ENCODE results near the gene FGD2.
A peak's percentile ranks its signal among the peaks of the same experiment; 100 is the strongest.
"Not testable (repeated sequence)": the region's sequence is repeated elsewhere in the genome, so short reads cannot be mapped to it uniquely, and the experiment has no call there.

The FGD2 gene

GRCh38 chr6:36986704-36987047 is 18.8 kb upstream of the FGD2 start:
- Histone ChIP-seq H3K9me2 (replicated peaks; ENCODE audit: low read depth, low read length) (no peaks in the 10 kb centered on the region), H3K36me3 (ENCODE audit: insufficient read depth, low read length) (no peaks in the 10 kb centered on the region), H3K4me3 (ENCODE audit: low read length, poor library complexity, severe bottlenecking) (peak overlapping the region; percentile 83), H4K20me1 (ENCODE audit: insufficient read depth, low read length, poor library complexity, severe bottlenecking) (peaks cover 40% of the 10 kb centered on the region), H3K4me1 (ENCODE audit: insufficient read depth, low read length, poor library complexity, severe bottlenecking) (peaks cover 32% of the 10 kb centered on the region), H2AFZ (ENCODE audit: low read length) (peak overlapping the region; percentile 74), H3K9me3 (ENCODE audit: insufficient read depth, low read depth, low read length) (no peaks in the 10 kb centered on the region), H3K9ac (ENCODE audit: low read depth, low read length, poor library complexity, severe bottlenecking) (peak overlapping the region; percentile 88), H3K27me3 (ENCODE audit: insufficient read depth, low read length, poor library complexity, severe bottlenecking) (peaks cover 3% of the 10 kb centered on the region), H3K4me2 (ENCODE audit: low read depth, low read length, poor library complexity, severe bottlenecking) (peak overlapping the region; percentile 84), H3F3A (ENCODE audit: low read depth) (no peaks in the 10 kb centered on the region), H3K79me2 (ENCODE audit: insufficient read depth, low read length) (peaks cover 53% of the 10 kb centered on the region)
- TF ChIP-seq, protein P1, sequence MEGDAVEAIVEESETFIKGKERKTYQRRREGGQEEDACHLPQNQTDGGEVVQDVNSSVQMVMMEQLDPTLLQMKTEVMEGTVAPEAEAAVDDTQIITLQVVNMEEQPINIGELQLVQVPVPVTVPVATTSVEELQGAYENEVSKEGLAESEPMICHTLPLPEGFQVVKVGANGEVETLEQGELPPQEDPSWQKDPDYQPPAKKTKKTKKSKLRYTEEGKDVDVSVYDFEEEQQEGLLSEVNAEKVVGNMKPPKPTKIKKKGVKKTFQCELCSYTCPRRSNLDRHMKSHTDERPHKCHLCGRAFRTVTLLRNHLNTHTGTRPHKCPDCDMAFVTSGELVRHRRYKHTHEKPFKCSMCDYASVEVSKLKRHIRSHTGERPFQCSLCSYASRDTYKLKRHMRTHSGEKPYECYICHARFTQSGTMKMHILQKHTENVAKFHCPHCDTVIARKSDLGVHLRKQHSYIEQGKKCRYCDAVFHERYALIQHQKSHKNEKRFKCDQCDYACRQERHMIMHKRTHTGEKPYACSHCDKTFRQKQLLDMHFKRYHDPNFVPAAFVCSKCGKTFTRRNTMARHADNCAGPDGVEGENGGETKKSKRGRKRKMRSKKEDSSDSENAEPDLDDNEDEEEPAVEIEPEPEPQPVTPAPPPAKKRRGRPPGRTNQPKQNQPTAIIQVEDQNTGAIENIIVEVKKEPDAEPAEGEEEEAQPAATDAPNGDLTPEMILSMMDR (conservative IDR thresholded peaks at IDR 0.05; ENCODE audit: low read length), result no peak
- TF ChIP-seq EZH2phosphoT487 (IDR thresholded peaks at IDR 0.05; ENCODE audit: borderline replicate concordance), result no peak

DNA sequence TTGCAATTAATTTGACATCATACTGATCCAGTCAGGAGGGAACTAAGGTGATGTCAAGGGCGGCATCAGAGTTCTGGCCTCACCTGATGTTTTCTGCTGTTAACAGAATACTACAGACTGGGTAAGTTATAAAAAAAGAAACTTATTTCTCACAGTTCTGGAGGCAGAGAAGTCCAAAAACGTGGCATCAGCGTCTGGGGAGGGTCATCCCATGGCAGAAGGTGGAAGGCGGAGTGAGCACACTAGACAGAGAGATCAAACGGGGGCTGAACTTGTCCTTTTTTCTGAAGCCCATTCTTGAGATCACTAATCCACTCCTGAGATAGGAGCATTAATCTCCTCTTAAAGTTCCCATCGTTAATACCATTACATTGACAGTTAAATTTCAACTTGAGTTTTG is 16.2 kb upstream of the FGD2 start:
- H3K9ac ChIP-seq (ENCODE audit: low read depth, low read length, poor library complexity, severe bottlenecking), result no peak overlapping the region
- no peak overlapping the region for H2AFZ ChIP-seq (ENCODE audit: low read length)
- no peak overlapping the region for H3K4me2 ChIP-seq (ENCODE audit: low read depth, low read length, poor library complexity, severe bottlenecking)
- peaks cover 17% of the 10 kb centered on the region for H4K20me1 ChIP-seq (ENCODE audit: insufficient read depth, low read length, poor library complexity, severe bottlenecking)
- no peaks in the 10 kb centered on the region for H3K9me3 ChIP-seq (ENCODE audit: insufficient read depth, low read depth, low read length)
- peaks cover 27% of the 10 kb centered on the region for H3K79me2 ChIP-seq (ENCODE audit: insufficient read depth, low read length)
- TF ChIP-seq, protein P1 (conservative IDR thresholded peaks at IDR 0.05; ENCODE audit: low read length), result no peak
- TF ChIP-seq EZH2phosphoT487 (IDR thresholded peaks at IDR 0.05; ENCODE audit: borderline replicate concordance), result no peak
- H3K4me3 ChIP-seq (ENCODE audit: low read length, poor library complexity, severe bottlenecking), result no peak overlapping the region
- peaks cover 11% of the 10 kb centered on the region for H3K4me1 ChIP-seq (ENCODE audit: insufficient read depth, low read length, poor library complexity, severe bottlenecking)
- peaks cover 3% of the 10 kb centered on the region for H3K27me3 ChIP-seq (ENCODE audit: insufficient read depth, low read length, poor library complexity, severe bottlenecking)
- no peaks in the 10 kb centered on the region for H3K9me2 ChIP-seq (replicated peaks; ENCODE audit: low read depth, low read length)
- no peaks in the 10 kb centered on the region for H3K36me3 ChIP-seq (ENCODE audit: insufficient read depth, low read length)
- no peaks in the 10 kb centered on the region for H3F3A ChIP-seq (ENCODE audit: low read depth)

DNA sequence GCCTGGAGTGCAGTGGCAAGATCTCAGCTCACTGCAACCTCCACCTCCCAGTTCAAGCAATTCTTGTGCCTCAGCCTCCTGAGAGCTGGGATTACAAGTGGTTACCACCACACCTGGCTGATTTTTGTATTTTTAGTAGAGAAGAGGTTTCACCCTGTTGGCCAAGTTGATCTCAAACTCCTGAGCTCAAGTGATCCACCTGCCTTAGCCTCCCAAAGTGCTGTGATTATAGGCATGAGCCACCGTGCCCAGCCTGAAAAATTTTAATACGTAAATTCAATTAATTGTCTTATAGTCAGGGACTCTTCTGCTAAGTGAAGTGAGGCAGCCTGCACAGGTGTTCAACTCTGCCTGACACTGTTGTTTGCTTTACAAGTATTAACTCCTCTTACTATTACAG is 15.1 kb upstream of the FGD2 start:
- not testable (repeated sequence) for H3K9me3 ChIP-seq (ENCODE audit: insufficient read depth, low read depth, low read length); H3K4me2 ChIP-seq (ENCODE audit: low read depth, low read length, poor library complexity, severe bottlenecking); H3K4me1 ChIP-seq (ENCODE audit: insufficient read depth, low read length, poor library complexity, severe bottlenecking); H2AFZ ChIP-seq (ENCODE audit: low read length); H3F3A ChIP-seq (ENCODE audit: low read depth); H3K27me3 ChIP-seq (ENCODE audit: insufficient read depth, low read length, poor library complexity, severe bottlenecking); H3K9ac ChIP-seq (ENCODE audit: low read depth, low read length, poor library complexity, severe bottlenecking); H4K20me1 ChIP-seq (ENCODE audit: insufficient read depth, low read length, poor library complexity, severe bottlenecking); H3K9me2 ChIP-seq (replicated peaks; ENCODE audit: low read depth, low read length); H3K4me3 ChIP-seq (ENCODE audit: low read length, poor library complexity, severe bottlenecking); H3K36me3 ChIP-seq (ENCODE audit: insufficient read depth, low read length)
- H3K79me2 ChIP-seq (ENCODE audit: insufficient read depth, low read length), result peaks cover 15% of the 10 kb centered on the region

- H3K79me2 ChIP-seq (ENCODE audit: insufficient read depth, low read length), result no peaks in the 10 kb centered on the region
- H3K9me2 ChIP-seq (replicated peaks; ENCODE audit: low read depth, low read length), result no peaks in the 10 kb centered on the region
- TF ChIP-seq, protein P1 (conservative IDR thresholded peaks at IDR 0.05; ENCODE audit: low read length), result no peak
- TF ChIP-seq EZH2phosphoT487 (IDR thresholded peaks at IDR 0.05; ENCODE audit: borderline replicate concordance), result no peak
- no peaks in the 10 kb centered on the region for H3K9me3 ChIP-seq (ENCODE audit: insufficient read depth, low read depth, low read length)
- H3K4me3 ChIP-seq (ENCODE audit: low read length, poor library complexity, severe bottlenecking), result no peak overlapping the region
- H2AFZ ChIP-seq (ENCODE audit: low read length), result no peak overlapping the region
- H3K4me2 ChIP-seq (ENCODE audit: low read depth, low read length, poor library complexity, severe bottlenecking), result no peak overlapping the region
- no peaks in the 10 kb centered on the region for H3K36me3 ChIP-seq (ENCODE audit: insufficient read depth, low read length)
- H3F3A ChIP-seq (ENCODE audit: low read depth), result no peaks in the 10 kb centered on the region
- H3K9ac ChIP-seq (ENCODE audit: low read depth, low read length, poor library complexity, severe bottlenecking), result no peak overlapping the region
- no peaks in the 10 kb centered on the region for H4K20me1 ChIP-seq (ENCODE audit: insufficient read depth, low read length, poor library complexity, severe bottlenecking)
- H3K4me1 ChIP-seq (ENCODE audit: insufficient read depth, low read length, poor library complexity, severe bottlenecking), result no peaks in the 10 kb centered on the region
- H3K27me3 ChIP-seq (ENCODE audit: insufficient read depth, low read length, poor library complexity, severe bottlenecking), result no peaks in the 10 kb centered on the region
Observed at GRCh38 chr6:36997811-36998722, 7.4 kb upstream of the FGD2 start.

All from Loucy (cell line).